KG1 (cell line): ENCODE results near the gene COX7B2.

Experiments used
- DNase-seq: peaks from one replicate; lab custom pipeline; 2025; lab: John Stamatoyannopoulos, UW

COX7B2 gene

GRCh38 chr4:46909078-46909477, at the start of gene COX7B2:
Gene COX7B2, minus strand, starts transcription at chr4:46909245. Its CDS starts 174,053 bp downstream, at chr4:46735192.
- DNase-seq = no peak

- DNase-seq = no peak
Observed at GRCh38 chr4:46956451-46956850, 47.4 kb upstream of the COX7B2 start.

GRCh38 chr4:46955601-46956000, 46.6 kb upstream of the COX7B2 start:
- no peak for DNase-seq

- DNase-seq = no peak
Observed at GRCh38 chr4:46954643-46955042, 45.6 kb upstream of the COX7B2 start.

GRCh38 chr4:46953564-46953963, 44.5 kb upstream of the COX7B2 start:
- no peak for DNase-seq

- DNase-seq = no peak
Observed at GRCh38 chr4:46952451-46952850, 43.4 kb upstream of the COX7B2 start.

GRCh38 chr4:46950826-46951225, 41.8 kb upstream of the COX7B2 start:
- DNase-seq = no peak

GRCh38 chr4:46949822-46950221, 40.8 kb upstream of the COX7B2 start:
- DNase-seq = no peak

GRCh38 chr4:46947541-46947940, 38.5 kb upstream of the COX7B2 start:
- no peak for DNase-seq

- DNase-seq = no peak
Observed at GRCh38 chr4:46946919-46947536, 38.0 kb upstream of the COX7B2 start.

- DNase-seq = no peak
Observed at GRCh38 chr4:46945062-46945461, 36.0 kb upstream of the COX7B2 start.

GRCh38 chr4:46944345-46944744, 35.3 kb upstream of the COX7B2 start:
- no peak for DNase-seq

- DNase-seq = no peak
Observed at GRCh38 chr4:46937493-46937892, 28.4 kb upstream of the COX7B2 start.

- no peak for DNase-seq
Observed at GRCh38 chr4:46934726-46935125, 25.7 kb upstream of the COX7B2 start.

- no peak for DNase-seq
Observed at GRCh38 chr4:46933686-46934085, 24.6 kb upstream of the COX7B2 start.

GRCh38 chr4:46931981-46932380, 22.9 kb upstream of the COX7B2 start:
- no peak for DNase-seq

- no peak for DNase-seq
Observed at GRCh38 chr4:46930891-46931290, 21.8 kb upstream of the COX7B2 start.

GRCh38 chr4:46927201-46927600, 18.2 kb upstream of the COX7B2 start:
- DNase-seq = no peak

- no peak for DNase-seq
Observed at GRCh38 chr4:46924789-46925529, 15.9 kb upstream of the COX7B2 start.

- no peak for DNase-seq
Observed at GRCh38 chr4:46922205-46922604, 13.2 kb upstream of the COX7B2 start.

GRCh38 chr4:46908148-46908547, 897 bp downstream of the COX7B2 start:
- DNase-seq = no peak

GRCh38 chr4:46900082-46900481, 9.0 kb downstream of the COX7B2 start:
- DNase-seq = no peak

GRCh38 chr4:46894826-46895225, 14.2 kb downstream of the COX7B2 start:
- DNase-seq = no peak

GRCh38 chr4:46890056-46890455, 19.0 kb downstream of the COX7B2 start:
- DNase-seq = no peak
